Measurements from ENCODE around the gene FBRS.

DNA sequence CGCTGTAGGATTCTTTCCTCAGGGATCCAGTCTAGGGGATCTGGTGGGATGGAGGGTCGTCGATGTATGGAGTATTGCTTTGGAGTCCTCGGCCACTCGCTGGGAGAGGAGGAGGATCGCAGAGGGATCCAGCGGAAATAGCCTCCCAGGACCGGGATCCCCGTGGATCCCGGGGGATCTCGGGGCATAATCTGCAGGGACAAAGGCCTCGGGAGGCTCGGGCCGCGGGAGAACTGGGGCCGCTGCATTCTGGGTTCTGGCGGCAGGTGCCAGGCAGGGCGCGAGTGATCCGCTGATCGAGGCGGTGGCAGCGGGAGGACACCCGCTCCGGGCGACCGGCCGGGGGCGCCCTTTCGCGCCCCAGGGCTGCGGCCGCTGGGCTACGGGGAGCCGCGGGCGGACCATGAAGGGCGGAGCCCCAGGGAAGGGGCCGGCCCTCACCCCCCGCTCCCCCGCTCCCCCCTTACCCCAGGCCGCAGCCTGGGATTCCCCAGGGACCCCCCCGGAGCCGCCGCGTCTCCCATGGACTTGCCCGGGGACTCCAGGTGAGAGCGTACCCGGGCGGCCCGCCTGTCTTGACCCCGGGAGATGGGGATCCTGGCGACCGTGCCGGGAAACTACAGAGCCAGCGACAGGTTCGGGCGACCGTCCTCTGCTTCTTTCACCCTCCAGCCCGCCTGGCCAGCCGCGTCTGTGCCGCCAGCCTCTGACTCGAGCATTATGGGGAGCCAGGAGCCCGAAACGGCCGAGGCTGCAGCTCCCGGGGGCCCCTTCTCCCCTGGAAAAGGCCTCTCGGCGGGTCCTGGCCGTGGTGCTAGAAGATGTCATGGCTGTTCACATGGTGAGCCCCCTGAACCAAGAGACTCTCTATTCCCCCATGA is 6.9 kb upstream of the FBRS start:
- TF ChIP-seq POLR2A (IDR thresholded peaks at IDR 0.05; ENCODE audit: low read depth, low read length) (peak; percentile 19), POLR2AphosphoS5 (IDR thresholded peaks at IDR 0.05; ENCODE audit: insufficient read depth, low read depth, low read length) (peak; percentile 52), MYC (IDR thresholded peaks at IDR 0.05; ENCODE audit: low read depth, low read length) (no peak)
- TF ChIP-seq, protein P1, sequence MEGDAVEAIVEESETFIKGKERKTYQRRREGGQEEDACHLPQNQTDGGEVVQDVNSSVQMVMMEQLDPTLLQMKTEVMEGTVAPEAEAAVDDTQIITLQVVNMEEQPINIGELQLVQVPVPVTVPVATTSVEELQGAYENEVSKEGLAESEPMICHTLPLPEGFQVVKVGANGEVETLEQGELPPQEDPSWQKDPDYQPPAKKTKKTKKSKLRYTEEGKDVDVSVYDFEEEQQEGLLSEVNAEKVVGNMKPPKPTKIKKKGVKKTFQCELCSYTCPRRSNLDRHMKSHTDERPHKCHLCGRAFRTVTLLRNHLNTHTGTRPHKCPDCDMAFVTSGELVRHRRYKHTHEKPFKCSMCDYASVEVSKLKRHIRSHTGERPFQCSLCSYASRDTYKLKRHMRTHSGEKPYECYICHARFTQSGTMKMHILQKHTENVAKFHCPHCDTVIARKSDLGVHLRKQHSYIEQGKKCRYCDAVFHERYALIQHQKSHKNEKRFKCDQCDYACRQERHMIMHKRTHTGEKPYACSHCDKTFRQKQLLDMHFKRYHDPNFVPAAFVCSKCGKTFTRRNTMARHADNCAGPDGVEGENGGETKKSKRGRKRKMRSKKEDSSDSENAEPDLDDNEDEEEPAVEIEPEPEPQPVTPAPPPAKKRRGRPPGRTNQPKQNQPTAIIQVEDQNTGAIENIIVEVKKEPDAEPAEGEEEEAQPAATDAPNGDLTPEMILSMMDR (IDR thresholded peaks at IDR 0.05; ENCODE audit: extremely low read depth in 1 of 2, insufficient read depth in 1 of 2, low read depth in 1 of 2, low read length in 2 of 2), result peak; percentile 52 to 73

Data from endothelial cell of umbilical vein (primary cell).